Esophagus squamous epithelium (tissue), 5 donors: ENCODE data around the gene TFB1M. TPM values are rescaled to one million over a fixed set of nuclear protein-coding genes. Genes with fewer than 3 reads are reported as not detected.

Experiments
- DNase-seq: peaks from one replicate; lab custom pipeline; 2025; lab: John Stamatoyannopoulos, UW
- H3K27ac ChIP-seq, 4 donors: fragments of 200-600 bp; sonication (generic); one replicate each; pipeline ENCODE4 v1.5.1; 2016 to 2019; ENCODE audit warnings: mild to moderate bottlenecking in 1 of 4
- H3K27me3 ChIP-seq, 4 donors: fragments of 200-600 bp; sonication (generic); 1 replicate in 3 of 4; 2 replicates in 1 of 4; pipeline versions ENCODE4 v1.5.1 to v1.6.0; 2017 to 2021; ENCODE audit warnings: antibody characterized with exemption in 1 of 4
- H3K36me3 ChIP-seq, 3 donors: fragments of 200-600 bp; sonication (generic); one replicate each; pipeline ENCODE4 v1.5.1; 2016 to 2019
- H3K4me1 ChIP-seq, 3 donors: fragments of 200-600 bp; sonication (generic); one replicate each; pipeline ENCODE4 v1.5.1; 2017 to 2019
- H3K4me3 ChIP-seq, 4 donors: fragments of 200-600 bp; sonication (generic); 1 replicate in 3 of 4; 2 replicates in 1 of 4; pipeline ENCODE4 v1.5.1; 2016 to 2019; ENCODE audit warnings: mild to moderate bottlenecking in 2 of 4, moderate library complexity in 1 of 4
- H3K9me3 ChIP-seq, 3 donors: fragments of 200-600 bp; sonication (generic); one replicate each; pipeline ENCODE4 v1.5.1; 2016 to 2019
- POLR2A ChIP-seq, 4 donors: fragments of 450-650 bp; IDR thresholded peaks; one replicate each; pipeline ENCODE4 v1.6.1; 2017; ENCODE audit warnings: antibody characterized with exemption in 4 of 4, mild to moderate bottlenecking in 4 of 4, moderate library complexity in 3 of 4
- WGBS, 2 donors: methylation state at CpG; one replicate each; pipeline ENCODE4 v1.1.5; 2018; 5-methylcytosine and 5-hydroxymethylcytosine counted together
- intact Hi-C: fragments of 100-400 bp; cut with DNase I; formaldehyde crosslinking; loops from one replicate; pipeline ENCODE4 v1.15.0; 2022
- total RNA-seq, 4 donors: library from RNA; depleted of rRNA; stranded (reverse); fragments of >200 nt; gene quantifications; one replicate each; pipeline ENCODE4 v1.1.0, GENCODE V29; 2016
- TF ChIP-seq, protein P1 (sequence below), 6 experiments: fragments of 450-650 bp in 4 of 6; fragments of 200-600 bp in 2 of 6; sonication (generic) in 2 of 6; IDR thresholded peaks; one replicate each; pipeline ENCODE4 v1.5.1; 2016 to 2019; ENCODE audit warnings: antibody characterized with exemption in 6 of 6, mild to moderate bottlenecking in 4 of 6, moderate library complexity in 4 of 6
- donor health status: DM: yes; HTN: yes; CAD: no.

The TFB1M gene
- total RNA-seq, 4 donors from 2014 or later = 11.2 to 15.6 (median 11.4) TPM

- TF ChIP-seq POLR2A (IDR thresholded peaks at IDR 0.05) = no peak
- TF ChIP-seq, protein P1, sequence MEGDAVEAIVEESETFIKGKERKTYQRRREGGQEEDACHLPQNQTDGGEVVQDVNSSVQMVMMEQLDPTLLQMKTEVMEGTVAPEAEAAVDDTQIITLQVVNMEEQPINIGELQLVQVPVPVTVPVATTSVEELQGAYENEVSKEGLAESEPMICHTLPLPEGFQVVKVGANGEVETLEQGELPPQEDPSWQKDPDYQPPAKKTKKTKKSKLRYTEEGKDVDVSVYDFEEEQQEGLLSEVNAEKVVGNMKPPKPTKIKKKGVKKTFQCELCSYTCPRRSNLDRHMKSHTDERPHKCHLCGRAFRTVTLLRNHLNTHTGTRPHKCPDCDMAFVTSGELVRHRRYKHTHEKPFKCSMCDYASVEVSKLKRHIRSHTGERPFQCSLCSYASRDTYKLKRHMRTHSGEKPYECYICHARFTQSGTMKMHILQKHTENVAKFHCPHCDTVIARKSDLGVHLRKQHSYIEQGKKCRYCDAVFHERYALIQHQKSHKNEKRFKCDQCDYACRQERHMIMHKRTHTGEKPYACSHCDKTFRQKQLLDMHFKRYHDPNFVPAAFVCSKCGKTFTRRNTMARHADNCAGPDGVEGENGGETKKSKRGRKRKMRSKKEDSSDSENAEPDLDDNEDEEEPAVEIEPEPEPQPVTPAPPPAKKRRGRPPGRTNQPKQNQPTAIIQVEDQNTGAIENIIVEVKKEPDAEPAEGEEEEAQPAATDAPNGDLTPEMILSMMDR (IDR thresholded peaks at IDR 0.05) = no peak
- 40% methylated on average over 1 of the region's 23 CpGs; no CpG with 5 or more reads in 1 of the 2 donors for WGBS, 2 donors
Observed at GRCh38 chr6:155213611-155214372, 100.5 kb downstream of the TFB1M start.

GRCh38 chr6:155212616-155213380 is 101.5 kb downstream of the TFB1M start:
- Histone ChIP-seq H3K4me1 (peaks cover 0 to 26% (median 0%) of the 10 kb centered on the region in 3 donors), H3K4me3 (no peak overlapping the region), H3K27ac (peak overlapping the region in 2 of 4 donors; percentile 13 to 22), H3K27me3 (no peaks in the 10 kb centered on the region), H3K36me3 (no peaks in the 10 kb centered on the region), H3K9me3 (no peaks in the 10 kb centered on the region)
- TF ChIP-seq POLR2A (IDR thresholded peaks at IDR 0.05) = no peak
- TF ChIP-seq, protein P1 (IDR thresholded peaks at IDR 0.05) = no peak
- intact Hi-C loops = no loop called here
- WGBS, 2 donors = 42 to 61% methylated on average over 11 to 15 of the region's 16 CpGs
- no peak for DNase-seq

More at GRCh38 chr6:155213611-155214372, 100.5 kb downstream of the TFB1M start:
- peaks cover 0 to 26% (median 0%) of the 10 kb centered on the region in 3 donors for H3K4me1 ChIP-seq
- intact Hi-C loops = no loop called here
- H3K4me3 ChIP-seq = no peak overlapping the region
- peak overlapping the region in 1 of 4 donors; percentile 13 for H3K27ac ChIP-seq
- no peak for DNase-seq
- H3K36me3 ChIP-seq = no peaks in the 10 kb centered on the region
- no peaks in the 10 kb centered on the region for H3K9me3 ChIP-seq
- H3K27me3 ChIP-seq = no peaks in the 10 kb centered on the region

GRCh38 chr6:155212106-155212505 is 102.2 kb downstream of the TFB1M start:
- 50 to 54% methylated on average over 3 of the region's 3 CpGs for WGBS, 2 donors
- peaks cover 0 to 26% (median 0%) of the 10 kb centered on the region in 3 donors for H3K4me1 ChIP-seq
- H3K27ac ChIP-seq = no peak overlapping the region
- no peaks in the 10 kb centered on the region for H3K27me3 ChIP-seq
- H3K9me3 ChIP-seq = no peaks in the 10 kb centered on the region
- H3K4me3 ChIP-seq = no peak overlapping the region
- no peak for DNase-seq
- no peak for TF ChIP-seq POLR2A (IDR thresholded peaks at IDR 0.05)
- TF ChIP-seq, protein P1 (IDR thresholded peaks at IDR 0.05) = no peak
- intact Hi-C loops = no loop called here
- no peaks in the 10 kb centered on the region for H3K36me3 ChIP-seq

DNA sequence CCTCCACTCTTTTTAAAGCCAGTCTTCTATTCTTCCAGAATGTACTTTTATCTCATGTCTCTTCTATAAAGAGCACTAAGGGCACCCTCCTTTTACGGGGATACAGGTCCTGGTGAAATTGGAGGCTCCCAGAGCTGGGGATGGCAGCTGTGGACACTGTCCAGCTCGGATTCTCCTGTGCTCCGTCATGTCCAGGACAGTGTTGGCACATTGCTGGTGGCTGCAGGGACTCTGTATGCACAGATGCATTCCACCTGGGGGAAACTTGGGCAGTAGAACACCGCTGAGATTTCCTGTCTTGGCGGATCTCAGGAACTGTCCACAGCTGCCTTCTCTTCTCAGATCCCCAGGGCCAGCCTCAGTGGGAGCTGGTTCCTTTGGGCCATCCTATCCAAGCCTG is 107.1 kb downstream of the TFB1M start:
- H3K4me1 ChIP-seq = no peaks in the 10 kb centered on the region
- 60 to 70% methylated on average over 1 to 2 of the region's 5 CpGs for WGBS, 2 donors
- TF ChIP-seq, protein P1 (IDR thresholded peaks at IDR 0.05) = no peak
- TF ChIP-seq POLR2A (IDR thresholded peaks at IDR 0.05) = no peak
- H3K36me3 ChIP-seq = no peaks in the 10 kb centered on the region
- H3K9me3 ChIP-seq = no peaks in the 10 kb centered on the region
- DNase-seq = no peak
- intact Hi-C loops = no loop called here
- no peak overlapping the region for H3K27ac ChIP-seq
- no peak overlapping the region for H3K4me3 ChIP-seq
- H3K27me3 ChIP-seq = no peaks in the 10 kb centered on the region

Other genes starting within 250 kb of the TFB1M start
- under 1 TPM in 1 of 4 donors, not detected in 3; 0.19 TPM for gene CLDN20, start 50.5 kb downstream of the TFB1M start, total RNA-seq
- gene NOX3, start 141.4 kb upstream of the TFB1M start, total RNA-seq = not detected